ENCODE results near the gene POLD1. TPM values are rescaled to one million over a fixed set of nuclear protein-coding genes. Genes with fewer than 3 reads are reported as not detected.

The POLD1 gene
- total RNA-seq, 2 donors from 2014 or later: 12.8 to 39.5 TPM

GRCh38 chr19:50392759-50393158, 8.6 kb downstream of the POLD1 start:
- no peak for ATAC-seq (ENCODE audit: insufficient number of reproducible peaks, low FRiP score, low read depth)
- Histone ChIP-seq H3K9me3 (no peaks in the 10 kb centered on the region), H3K27me3 (replicated peaks; ENCODE audit: insufficient read depth) (no peaks in the 10 kb centered on the region), H3K4me1 (ENCODE audit: control insufficient read depth in 1 of 2, low read depth in 2 of 2) (no peaks in the 10 kb centered on the region), H3K36me3 (peaks cover 3% of the 10 kb centered on the region), H3K4me3 (no peak overlapping the region), H3K27ac (no peak overlapping the region)
- no peak for TF ChIP-seq CTCF (IDR thresholded peaks at IDR 0.05)
- DNase-seq (ENCODE audit: low spot score): no peak

- TF ChIP-seq CTCF (IDR thresholded peaks at IDR 0.05): no peak
- no peak for DNase-seq (ENCODE audit: low spot score)
- H3K4me3 ChIP-seq: no peak overlapping the region
- no peak overlapping the region for H3K27ac ChIP-seq
- no peaks in the 10 kb centered on the region for H3K9me3 ChIP-seq
- no peaks in the 10 kb centered on the region for H3K27me3 ChIP-seq (replicated peaks; ENCODE audit: insufficient read depth)
- peaks cover 3% of the 10 kb centered on the region for H3K36me3 ChIP-seq
- ATAC-seq (ENCODE audit: insufficient number of reproducible peaks, low FRiP score, low read depth): no peak
- H3K4me1 ChIP-seq (ENCODE audit: control insufficient read depth in 1 of 2, low read depth in 2 of 2): no peaks in the 10 kb centered on the region
Measured at GRCh38 chr19:50393589-50393988, 9.4 kb downstream of the POLD1 start.

DNA sequence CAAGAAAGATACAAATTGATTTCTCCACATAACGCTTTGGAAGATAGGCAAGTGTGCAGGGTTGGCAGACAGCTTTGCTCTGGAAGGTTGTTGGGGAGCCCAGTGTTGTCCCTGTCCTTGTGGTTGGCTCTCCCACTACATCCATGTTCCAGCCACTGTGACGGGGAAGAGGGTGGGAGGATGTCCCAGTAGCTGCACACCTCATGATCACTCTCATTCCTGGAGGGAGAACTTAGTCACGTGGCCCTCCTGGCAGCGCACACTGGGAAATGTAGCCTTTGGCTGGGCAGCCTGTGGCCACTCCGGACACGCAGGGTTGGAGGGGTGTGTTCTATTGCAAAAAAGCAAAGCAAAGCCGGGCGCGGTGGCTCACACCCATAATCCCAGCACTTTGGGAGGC, 9.9 kb downstream of the POLD1 start:
- no peak for TF ChIP-seq CTCF (IDR thresholded peaks at IDR 0.05)
- no peaks in the 10 kb centered on the region for H3K9me3 ChIP-seq
- H3K27ac ChIP-seq: no peak overlapping the region
- ATAC-seq (ENCODE audit: insufficient number of reproducible peaks, low FRiP score, low read depth): no peak
- DNase-seq (ENCODE audit: low spot score): no peak
- H3K4me3 ChIP-seq: no peak overlapping the region
- no peaks in the 10 kb centered on the region for H3K4me1 ChIP-seq (ENCODE audit: control insufficient read depth in 1 of 2, low read depth in 2 of 2)
- H3K27me3 ChIP-seq (replicated peaks; ENCODE audit: insufficient read depth): no peaks in the 10 kb centered on the region
- H3K36me3 ChIP-seq: peaks cover 3% of the 10 kb centered on the region

DNA sequence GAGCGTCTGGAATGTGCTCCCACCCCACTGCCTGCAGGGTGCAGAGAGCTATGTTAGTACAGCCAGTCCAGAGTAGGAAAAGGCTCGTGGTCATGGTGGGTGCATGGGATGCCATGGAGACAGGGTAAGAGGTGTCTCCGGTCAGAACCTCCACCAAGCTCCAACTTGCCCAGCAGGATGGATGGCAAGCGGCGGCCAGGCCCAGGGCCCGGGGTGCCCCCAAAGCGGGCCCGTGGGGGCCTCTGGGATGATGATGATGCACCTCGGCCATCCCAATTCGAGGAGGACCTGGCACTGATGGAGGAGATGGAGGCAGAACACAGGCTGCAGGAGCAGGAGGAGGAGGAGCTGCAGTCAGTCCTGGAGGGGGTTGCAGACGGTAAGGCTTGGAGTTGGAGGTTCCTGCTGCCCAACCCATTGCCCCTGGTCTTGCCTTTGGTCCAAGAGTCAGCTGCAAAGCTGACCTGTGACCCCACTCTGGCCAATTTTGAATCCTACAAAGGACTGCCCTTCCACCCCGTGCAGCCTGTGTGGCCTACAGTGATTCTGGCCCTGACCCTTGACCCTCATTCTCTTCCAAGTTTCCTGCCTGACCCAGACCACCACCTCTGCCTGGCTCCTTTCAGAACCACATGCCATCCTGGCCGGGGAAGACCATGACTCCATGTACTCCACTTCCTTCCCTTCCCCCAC, 14.7 kb downstream of the POLD1 start:
- Histone ChIP-seq H3K4me3 (no peak overlapping the region), H3K36me3 (peaks cover 6% of the 10 kb centered on the region), H3K4me1 (ENCODE audit: control insufficient read depth in 1 of 2, low read depth in 2 of 2) (no peaks in the 10 kb centered on the region), H3K27ac (no peak overlapping the region), H3K27me3 (replicated peaks; ENCODE audit: insufficient read depth) (no peaks in the 10 kb centered on the region), H3K9me3 (no peaks in the 10 kb centered on the region)
- TF ChIP-seq CTCF (IDR thresholded peaks at IDR 0.05): no peak
- no peak for DNase-seq (ENCODE audit: low spot score)
- no peak for ATAC-seq (ENCODE audit: insufficient number of reproducible peaks, low FRiP score, low read depth)

- H3K4me1 ChIP-seq (ENCODE audit: control insufficient read depth in 1 of 2, low read depth in 2 of 2): no peaks in the 10 kb centered on the region
- H3K27ac ChIP-seq: no peak overlapping the region
- DNase-seq (ENCODE audit: low spot score) (no peak), ATAC-seq (ENCODE audit: insufficient number of reproducible peaks, low FRiP score, low read depth) (no peak)
- H3K9me3 ChIP-seq: no peaks in the 10 kb centered on the region
- H3K36me3 ChIP-seq: peaks cover 6% of the 10 kb centered on the region
- no peak overlapping the region for H3K4me3 ChIP-seq
- H3K27me3 ChIP-seq (replicated peaks; ENCODE audit: insufficient read depth): no peaks in the 10 kb centered on the region
- TF ChIP-seq CTCF (IDR thresholded peaks at IDR 0.05): no peak
Measured at GRCh38 chr19:50399368-50399745, 15.2 kb downstream of the POLD1 start.

Measured in thoracic aorta (tissue), 2 donors.